GM23338 (cell line): ENCODE results near the gene MIEN1. TPM values are rescaled to one million over a fixed set of nuclear protein-coding genes. Genes with fewer than 3 reads are reported as not detected.

Source experiments
- ATAC-seq: fragments of 200-7000 bp; cut with Tn5 transposase; 3 replicates; pipeline ENCODE4 v1.9.1; 2020
- DNase-seq: peaks from one replicate; pipeline ENCODE4 v3.0.0-alpha.2; 2015; ENCODE audit warnings: low spot score
- H2AFZ ChIP-seq: fragments of 200-600 bp; sonication (generic); 2 replicates; pipeline ENCODE4 v1.8.0; 2016; ENCODE audit warnings: antibody characterized with exemption, mild to moderate bottlenecking, moderate library complexity
- H3F3A ChIP-seq: fragments of 200-600 bp; sonication (generic); replicated peaks from 2 replicates; pipeline ENCODE4 v1.8.0; 2017; ENCODE audit warnings: antibody characterized with exemption, mixed run types, low read depth
- H3K27ac ChIP-seq: fragments of 200-600 bp; sonication (generic); 2 replicates; pipeline ENCODE4 v1.6.1; 2016; ENCODE audit warnings: low read depth
- H3K27me3 ChIP-seq: fragments of 200-600 bp; sonication (generic); 2 replicates; pipeline ENCODE4 v1.8.0; 2016; ENCODE audit warnings: mild to moderate bottlenecking, mixed run types, moderate library complexity; ENCODE audit not compliant: insufficient read depth
- H3K36me3 ChIP-seq: fragments of 200-600 bp; sonication (generic); 2 replicates; pipeline ENCODE4 v1.8.0; 2016; ENCODE audit warnings: mild to moderate bottlenecking; ENCODE audit not compliant: insufficient read depth
- H3K4me1 ChIP-seq: fragments of 200-600 bp; sonication (generic); 2 replicates; pipeline ENCODE4 v1.8.0; 2016; ENCODE audit warnings: mild to moderate bottlenecking, moderate library complexity; ENCODE audit not compliant: insufficient read depth
- H3K4me2 ChIP-seq: fragments of 200-600 bp; sonication (generic); 2 replicates; pipeline ENCODE4 v1.7.1; 2017; ENCODE audit warnings: mixed run types
- H3K4me3 ChIP-seq: fragments of 200-600 bp; sonication (generic); 2 replicates; pipeline ENCODE4 v1.6.1; 2016; ENCODE audit warnings: mixed run types
- H3K79me2 ChIP-seq: fragments of 200-600 bp; sonication (generic); replicated peaks from 2 replicates; pipeline ENCODE4 v1.8.0; 2017; ENCODE audit warnings: mild to moderate bottlenecking; ENCODE audit not compliant: insufficient read depth
- H3K9me2 ChIP-seq: fragments of 200-600 bp; sonication (generic); 2 replicates; pipeline ENCODE4 v1.8.0; 2017; ENCODE audit not compliant: insufficient read depth
- H4K20me1 ChIP-seq: fragments of 200-600 bp; sonication (generic); replicated peaks from 2 replicates; pipeline ENCODE4 v1.8.0; 2017; ENCODE audit warnings: mild to moderate bottlenecking; ENCODE audit not compliant: insufficient read depth
- H3K27ac Mint-ChIP-seq: 2 replicates; pipeline ENCODE4 v1.8.0; 2020; ENCODE audit warnings: inconsistent platforms, mild to moderate bottlenecking, moderate library complexity, mixed read lengths
- H3K27me3 Mint-ChIP-seq: 3 replicates; pipeline ENCODE4 v1.8.0; 2022; ENCODE audit warnings: low read depth, mild to moderate bottlenecking, moderate library complexity, mixed read lengths, inconsistent platforms; ENCODE audit not compliant: insufficient read depth, poor library complexity
- H3K36me3 Mint-ChIP-seq: 3 replicates; pipeline ENCODE4 v1.8.0; 2021; ENCODE audit warnings: low read depth, mild to moderate bottlenecking, inconsistent platforms, moderate library complexity, mixed read lengths
- H3K4me1 Mint-ChIP-seq: 3 replicates; pipeline ENCODE4 v1.8.0; 2020; ENCODE audit warnings: mild to moderate bottlenecking, inconsistent platforms, mixed read lengths
- H3K4me3 Mint-ChIP-seq: 3 replicates; pipeline ENCODE4 v1.8.0; 2021; ENCODE audit warnings: moderate library complexity, mild to moderate bottlenecking, inconsistent platforms, mixed read lengths
- H3K9me3 Mint-ChIP-seq: 3 replicates; pipeline ENCODE4 v1.8.0; 2020; ENCODE audit warnings: moderate library complexity, mild to moderate bottlenecking, inconsistent platforms, mixed read lengths
- EZH2 ChIP-seq: fragments of 200-600 bp; sonication (generic); IDR thresholded peaks from one replicate; pipeline ENCODE4 v1.8.0; 2017; ENCODE audit warnings: antibody characterized with exemption, mild to moderate bottlenecking, low read depth; ENCODE audit not compliant: unreplicated experiment
- EZH2phosphoT487 ChIP-seq: fragments of 200-600 bp; sonication (generic); IDR thresholded peaks from one replicate; pipeline ENCODE4 v1.8.1; 2018; ENCODE audit warnings: antibody characterized with exemption; ENCODE audit not compliant: unreplicated experiment
- JUNB ChIP-seq: IDR thresholded peaks from one replicate; pipeline ENCODE4 v1.6.1; 2016; ENCODE audit warnings: antibody characterized with exemption; ENCODE audit not compliant: unreplicated experiment
- POLR2AphosphoS5 ChIP-seq: IDR thresholded peaks from 2 replicates; pipeline ENCODE4 v1.6.1; 2016; ENCODE audit warnings: antibody characterized with exemption, low read depth
- STAT1 ChIP-seq: IDR thresholded peaks from one replicate; pipeline ENCODE4 v1.6.1; 2016; ENCODE audit warnings: antibody characterized with exemption; ENCODE audit not compliant: unreplicated experiment
- ZNF114 ChIP-seq: fragments of 250-450 bp; sonication (Bioruptor Pico); IDR thresholded peaks from 2 replicates; pipeline ENCODE4 v1.5.0; 2020; ENCODE audit warnings: mild to moderate bottlenecking, moderate library complexity
- ZNF331 ChIP-seq: fragments of 250-450 bp; sonication (Bioruptor Pico); IDR thresholded peaks from 2 replicates; pipeline ENCODE4 v1.5.0; 2020; ENCODE audit warnings: low read depth, mild to moderate bottlenecking, moderate library complexity
- polyA plus RNA-seq: library from polyadenylated mRNA; unstranded; fragments of >200 nt; fragmentation: Nextera tagmentation; extraction: Ambion mirVana; gene quantifications from 2 replicates; pipeline ENCODE4 v1.2.1, GENCODE V29; 2016
- total RNA-seq: library from RNA; depleted of rRNA; stranded (reverse); fragments of >200 nt; shearing (Covaris generic); gene quantifications from 2 replicates; pipeline ENCODE4 v1.2.3, GENCODE V29; 2014
- TF ChIP-seq, protein P1 (sequence below): fragments of 250-450 bp; sonication (Bioruptor Pico); IDR thresholded peaks from 2 replicates; pipeline ENCODE4 v1.5.0; 2020; ENCODE audit warnings: mild to moderate bottlenecking, moderate library complexity
- TF ChIP-seq, protein P2 (sequence below): IDR thresholded peaks from one replicate; pipeline ENCODE4 v1.6.1; 2018; ENCODE audit warnings: antibody characterized with exemption; ENCODE audit not compliant: unreplicated experiment
- TF ChIP-seq, protein P3 (sequence below), 2 experiments: fragments of 200-600 bp in 1 of 2; sonication (generic) in 1 of 2; conservative IDR thresholded peaks; 2 replicates each; pipeline versions ENCODE4 v1.5.1 to v1.6.1; 2016 to 2017; ENCODE audit warnings: antibody characterized with exemption in 2 of 2, low read depth in 2 of 2, mild to moderate bottlenecking in 2 of 2, moderate library complexity in 1 of 2

MIEN1 gene
- total and polyA plus RNA-seq, 2 experiments from 2014 or later = 37.1 to 91.8 TPM

DNA sequence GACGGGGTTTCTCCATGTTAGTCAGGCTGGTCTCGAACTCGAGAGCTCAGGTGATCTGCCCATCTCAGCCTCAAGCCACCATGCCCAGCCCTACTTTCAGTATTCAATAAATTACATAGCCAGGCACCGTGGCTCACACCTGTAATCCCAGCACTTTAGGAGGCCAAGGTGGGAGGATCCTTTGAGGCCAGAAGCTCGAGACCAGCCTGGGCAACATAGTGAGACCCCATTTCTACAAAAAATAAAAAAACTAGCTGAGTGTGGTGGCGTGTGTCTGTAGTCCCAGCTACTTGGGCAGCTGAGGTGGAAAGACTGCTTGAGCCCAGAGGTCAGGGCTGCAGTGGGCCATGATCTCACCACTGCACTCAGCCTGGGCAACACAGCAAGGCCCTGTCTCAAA is 8.2 kb downstream of the MIEN1 start:
- H3K4me1 Mint-ChIP-seq = peaks cover 12% of the 10 kb centered on the region
- H3K27ac Mint-ChIP-seq = no peak overlapping the region
- ATAC-seq = no peak
- H3F3A ChIP-seq = peaks cover 29% of the 10 kb centered on the region
- H3K36me3 ChIP-seq = peaks cover 31% of the 10 kb centered on the region
- H3K27me3 Mint-ChIP-seq = peaks cover 29% of the 10 kb centered on the region
- H3K4me3 ChIP-seq = no peak overlapping the region
- no peaks in the 10 kb centered on the region for H3K4me1 ChIP-seq
- TF ChIP-seq STAT1 (no peak), ZNF331 (CRISPR knock-in tag) (no peak), JUNB (no peak), ZNF114 (CRISPR knock-in tag) (no peak), EZH2phosphoT487 (no peak), POLR2AphosphoS5 (no peak), EZH2 (no peak)
- TF ChIP-seq, protein P1, sequence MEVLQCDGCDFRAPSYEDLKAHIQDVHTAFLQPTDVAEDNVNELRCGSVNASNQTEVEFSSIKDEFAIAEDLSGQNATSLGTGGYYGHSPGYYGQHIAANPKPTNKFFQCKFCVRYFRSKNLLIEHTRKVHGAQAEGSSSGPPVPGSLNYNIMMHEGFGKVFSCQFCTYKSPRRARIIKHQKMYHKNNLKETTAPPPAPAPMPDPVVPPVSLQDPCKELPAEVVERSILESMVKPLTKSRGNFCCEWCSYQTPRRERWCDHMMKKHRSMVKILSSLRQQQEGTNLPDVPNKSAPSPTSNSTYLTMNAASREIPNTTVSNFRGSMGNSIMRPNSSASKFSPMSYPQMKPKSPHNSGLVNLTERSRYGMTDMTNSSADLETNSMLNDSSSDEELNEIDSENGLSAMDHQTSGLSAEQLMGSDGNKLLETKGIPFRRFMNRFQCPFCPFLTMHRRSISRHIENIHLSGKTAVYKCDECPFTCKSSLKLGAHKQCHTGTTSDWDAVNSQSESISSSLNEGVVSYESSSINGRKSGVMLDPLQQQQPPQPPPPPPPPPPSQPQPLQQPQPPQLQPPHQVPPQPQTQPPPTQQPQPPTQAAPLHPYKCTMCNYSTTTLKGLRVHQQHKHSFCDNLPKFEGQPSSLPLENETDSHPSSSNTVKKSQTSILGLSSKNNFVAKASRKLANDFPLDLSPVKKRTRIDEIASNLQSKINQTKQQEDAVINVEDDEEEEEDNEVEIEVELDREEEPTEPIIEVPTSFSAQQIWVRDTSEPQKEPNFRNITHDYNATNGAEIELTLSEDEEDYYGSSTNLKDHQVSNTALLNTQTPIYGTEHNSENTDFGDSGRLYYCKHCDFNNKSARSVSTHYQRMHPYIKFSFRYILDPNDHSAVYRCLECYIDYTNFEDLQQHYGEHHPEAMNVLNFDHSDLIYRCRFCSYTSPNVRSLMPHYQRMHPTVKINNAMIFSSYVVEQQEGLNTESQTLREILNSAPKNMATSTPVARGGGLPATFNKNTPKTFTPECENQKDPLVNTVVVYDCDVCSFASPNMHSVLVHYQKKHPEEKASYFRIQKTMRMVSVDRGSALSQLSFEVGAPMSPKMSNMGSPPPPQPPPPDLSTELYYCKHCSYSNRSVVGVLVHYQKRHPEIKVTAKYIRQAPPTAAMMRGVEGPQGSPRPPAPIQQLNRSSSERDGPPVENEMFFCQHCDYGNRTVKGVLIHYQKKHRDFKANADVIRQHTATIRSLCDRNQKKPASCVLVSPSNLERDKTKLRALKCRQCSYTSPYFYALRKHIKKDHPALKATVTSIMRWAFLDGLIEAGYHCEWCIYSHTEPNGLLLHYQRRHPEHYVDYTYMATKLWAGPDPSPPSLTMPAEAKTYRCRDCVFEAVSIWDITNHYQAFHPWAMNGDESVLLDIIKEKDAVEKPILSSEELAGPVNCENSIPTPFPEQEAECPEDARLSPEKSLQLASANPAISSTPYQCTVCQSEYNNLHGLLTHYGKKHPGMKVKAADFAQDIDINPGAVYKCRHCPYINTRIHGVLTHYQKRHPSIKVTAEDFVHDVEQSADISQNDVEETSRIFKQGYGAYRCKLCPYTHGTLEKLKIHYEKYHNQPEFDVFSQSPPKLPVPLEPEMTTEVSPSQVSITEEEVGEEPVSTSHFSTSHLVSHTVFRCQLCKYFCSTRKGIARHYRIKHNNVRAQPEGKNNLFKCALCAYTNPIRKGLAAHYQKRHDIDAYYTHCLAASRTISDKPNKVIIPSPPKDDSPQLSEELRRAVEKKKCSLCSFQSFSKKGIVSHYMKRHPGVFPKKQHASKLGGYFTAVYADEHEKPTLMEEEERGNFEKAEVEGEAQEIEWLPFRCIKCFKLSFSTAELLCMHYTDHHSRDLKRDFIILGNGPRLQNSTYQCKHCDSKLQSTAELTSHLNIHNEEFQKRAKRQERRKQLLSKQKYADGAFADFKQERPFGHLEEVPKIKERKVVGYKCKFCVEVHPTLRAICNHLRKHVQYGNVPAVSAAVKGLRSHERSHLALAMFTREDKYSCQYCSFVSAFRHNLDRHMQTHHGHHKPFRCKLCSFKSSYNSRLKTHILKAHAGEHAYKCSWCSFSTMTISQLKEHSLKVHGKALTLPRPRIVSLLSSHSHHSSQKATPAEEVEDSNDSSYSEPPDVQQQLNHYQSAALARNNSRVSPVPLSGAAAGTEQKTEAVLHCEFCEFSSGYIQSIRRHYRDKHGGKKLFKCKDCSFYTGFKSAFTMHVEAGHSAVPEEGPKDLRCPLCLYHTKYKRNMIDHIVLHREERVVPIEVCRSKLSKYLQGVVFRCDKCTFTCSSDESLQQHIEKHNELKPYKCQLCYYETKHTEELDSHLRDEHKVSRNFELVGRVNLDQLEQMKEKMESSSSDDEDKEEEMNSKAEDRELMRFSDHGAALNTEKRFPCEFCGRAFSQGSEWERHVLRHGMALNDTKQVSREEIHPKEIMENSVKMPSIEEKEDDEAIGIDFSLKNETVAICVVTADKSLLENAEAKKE = no peak
- TF ChIP-seq, protein P2, sequence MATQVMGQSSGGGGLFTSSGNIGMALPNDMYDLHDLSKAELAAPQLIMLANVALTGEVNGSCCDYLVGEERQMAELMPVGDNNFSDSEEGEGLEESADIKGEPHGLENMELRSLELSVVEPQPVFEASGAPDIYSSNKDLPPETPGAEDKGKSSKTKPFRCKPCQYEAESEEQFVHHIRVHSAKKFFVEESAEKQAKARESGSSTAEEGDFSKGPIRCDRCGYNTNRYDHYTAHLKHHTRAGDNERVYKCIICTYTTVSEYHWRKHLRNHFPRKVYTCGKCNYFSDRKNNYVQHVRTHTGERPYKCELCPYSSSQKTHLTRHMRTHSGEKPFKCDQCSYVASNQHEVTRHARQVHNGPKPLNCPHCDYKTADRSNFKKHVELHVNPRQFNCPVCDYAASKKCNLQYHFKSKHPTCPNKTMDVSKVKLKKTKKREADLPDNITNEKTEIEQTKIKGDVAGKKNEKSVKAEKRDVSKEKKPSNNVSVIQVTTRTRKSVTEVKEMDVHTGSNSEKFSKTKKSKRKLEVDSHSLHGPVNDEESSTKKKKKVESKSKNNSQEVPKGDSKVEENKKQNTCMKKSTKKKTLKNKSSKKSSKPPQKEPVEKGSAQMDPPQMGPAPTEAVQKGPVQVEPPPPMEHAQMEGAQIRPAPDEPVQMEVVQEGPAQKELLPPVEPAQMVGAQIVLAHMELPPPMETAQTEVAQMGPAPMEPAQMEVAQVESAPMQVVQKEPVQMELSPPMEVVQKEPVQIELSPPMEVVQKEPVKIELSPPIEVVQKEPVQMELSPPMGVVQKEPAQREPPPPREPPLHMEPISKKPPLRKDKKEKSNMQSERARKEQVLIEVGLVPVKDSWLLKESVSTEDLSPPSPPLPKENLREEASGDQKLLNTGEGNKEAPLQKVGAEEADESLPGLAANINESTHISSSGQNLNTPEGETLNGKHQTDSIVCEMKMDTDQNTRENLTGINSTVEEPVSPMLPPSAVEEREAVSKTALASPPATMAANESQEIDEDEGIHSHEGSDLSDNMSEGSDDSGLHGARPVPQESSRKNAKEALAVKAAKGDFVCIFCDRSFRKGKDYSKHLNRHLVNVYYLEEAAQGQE = no peak
- TF ChIP-seq, protein P3, sequence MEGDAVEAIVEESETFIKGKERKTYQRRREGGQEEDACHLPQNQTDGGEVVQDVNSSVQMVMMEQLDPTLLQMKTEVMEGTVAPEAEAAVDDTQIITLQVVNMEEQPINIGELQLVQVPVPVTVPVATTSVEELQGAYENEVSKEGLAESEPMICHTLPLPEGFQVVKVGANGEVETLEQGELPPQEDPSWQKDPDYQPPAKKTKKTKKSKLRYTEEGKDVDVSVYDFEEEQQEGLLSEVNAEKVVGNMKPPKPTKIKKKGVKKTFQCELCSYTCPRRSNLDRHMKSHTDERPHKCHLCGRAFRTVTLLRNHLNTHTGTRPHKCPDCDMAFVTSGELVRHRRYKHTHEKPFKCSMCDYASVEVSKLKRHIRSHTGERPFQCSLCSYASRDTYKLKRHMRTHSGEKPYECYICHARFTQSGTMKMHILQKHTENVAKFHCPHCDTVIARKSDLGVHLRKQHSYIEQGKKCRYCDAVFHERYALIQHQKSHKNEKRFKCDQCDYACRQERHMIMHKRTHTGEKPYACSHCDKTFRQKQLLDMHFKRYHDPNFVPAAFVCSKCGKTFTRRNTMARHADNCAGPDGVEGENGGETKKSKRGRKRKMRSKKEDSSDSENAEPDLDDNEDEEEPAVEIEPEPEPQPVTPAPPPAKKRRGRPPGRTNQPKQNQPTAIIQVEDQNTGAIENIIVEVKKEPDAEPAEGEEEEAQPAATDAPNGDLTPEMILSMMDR (conservative IDR thresholded peaks at IDR 0.05; ENCODE audit: low read depth in 2 of 2) = no peak
- H3K27me3 ChIP-seq = no peaks in the 10 kb centered on the region
- no peak overlapping the region for H2AFZ ChIP-seq
- peaks cover 91% of the 10 kb centered on the region for H3K36me3 Mint-ChIP-seq
- no peak for DNase-seq
- H3K4me2 ChIP-seq = no peak overlapping the region
- 0 out of 2 replicates have a peak overlapping the region, but pooled peaks have one; percentile 9 for H3K27ac ChIP-seq
- H4K20me1 ChIP-seq = peaks cover 6% of the 10 kb centered on the region; the same call in 1 of the 2 replicates
- no peak overlapping the region for H3K4me3 Mint-ChIP-seq
- H3K79me2 ChIP-seq = no peaks in the 10 kb centered on the region
- H3K9me2 ChIP-seq = no peaks in the 10 kb centered on the region
- no peaks in the 10 kb centered on the region for H3K9me3 Mint-ChIP-seq
